Fibroblast of mammary gland (primary cell): ENCODE data around the gene TMEM123.

Source experiments
- DNase-seq: peaks from one replicate; pipeline ENCODE4 v3.0.0-alpha.2; 2010; ENCODE audit warnings: low read depth
- H3K4me3 ChIP-seq: 2 replicates; pipeline ENCODE4 v1.5.1; 2011; ENCODE audit warnings: low read depth, mild to moderate bottlenecking, low read length, moderate library complexity; ENCODE audit not compliant: control insufficient read depth
- CTCF ChIP-seq: conservative IDR thresholded peaks from 2 replicates; pipeline ENCODE4 v1.5.1; 2011; ENCODE audit warnings: low read depth, low read length, inconsistent platforms; ENCODE audit not compliant: control insufficient read depth, insufficient read depth

Gene TMEM123

GRCh38 chr11:102473543-102473942 is 21.0 kb upstream of the TMEM123 start:
- no peak for DNase-seq
- no peak overlapping the region for H3K4me3 ChIP-seq
- TF ChIP-seq CTCF, result no peak

- no peak overlapping the region for H3K4me3 ChIP-seq
- no peak for DNase-seq
- no peak for TF ChIP-seq CTCF
These were observed 19.6 kb upstream of the TMEM123 start for GRCh38 chr11:102472127-102472526.

- DNase-seq, result no peak
- TF ChIP-seq CTCF, result no peak
- H3K4me3 ChIP-seq, result no peak overlapping the region
These were observed 18.9 kb upstream of the TMEM123 start for GRCh38 chr11:102471474-102471873.

GRCh38 chr11:102470251-102470650 is 17.7 kb upstream of the TMEM123 start:
- TF ChIP-seq CTCF, result no peak
- no peak for DNase-seq
- H3K4me3 ChIP-seq, result no peak overlapping the region

- no peak for TF ChIP-seq CTCF
- H3K4me3 ChIP-seq, result no peak overlapping the region
- peak; percentile 56 for DNase-seq
These were observed 16.7 kb upstream of the TMEM123 start for GRCh38 chr11:102469196-102469821.

- TF ChIP-seq CTCF, result no peak
- no peak overlapping the region for H3K4me3 ChIP-seq
- DNase-seq, result no peak
These were observed 16.1 kb upstream of the TMEM123 start for GRCh38 chr11:102468616-102469195.

- TF ChIP-seq CTCF, result no peak
- no peak for DNase-seq
- H3K4me3 ChIP-seq, result no peak overlapping the region
These were observed 15.5 kb upstream of the TMEM123 start for GRCh38 chr11:102467853-102468580.
